ENCODE results near the gene SEMA6B. TPM values are rescaled to one million over a fixed set of nuclear protein-coding genes. Genes with fewer than 3 reads are reported as not detected.

Gene SEMA6B
- total RNA-seq, 1 donor from 2014 or later, result 7.2 TPM

DNA sequence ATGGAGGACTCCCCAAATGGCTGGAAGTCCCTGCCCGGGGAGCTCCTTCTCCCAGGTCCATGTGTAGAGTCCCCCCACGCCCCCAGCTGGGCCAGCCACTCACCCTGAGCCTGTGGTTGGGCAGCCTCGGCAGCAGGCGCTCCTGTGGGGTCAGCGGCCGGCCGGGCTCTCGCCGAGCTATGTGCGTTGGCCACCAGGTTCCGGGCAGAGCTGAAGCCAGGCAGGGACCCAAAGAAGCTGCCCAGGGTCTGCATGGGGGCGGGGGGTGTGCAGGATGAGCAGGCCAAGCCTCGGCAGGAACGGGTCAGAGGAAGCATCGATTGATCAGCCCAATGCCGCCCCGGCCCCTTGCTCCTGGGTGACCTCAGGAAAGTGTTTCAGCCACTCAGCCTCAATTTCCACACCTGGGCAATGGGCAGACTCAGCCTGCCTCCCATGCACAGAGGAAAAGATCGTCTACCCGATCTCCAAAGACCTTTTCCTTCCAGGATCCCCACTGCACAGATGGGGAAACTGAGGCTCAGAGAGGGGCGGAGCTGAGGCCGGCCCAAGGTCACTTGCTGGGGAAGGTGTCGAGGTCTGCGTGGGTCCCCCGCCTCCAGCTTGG, 41.9 kb downstream of the SEMA6B start:
- intact Hi-C loops (cut with DNase I), result no loop called here

GRCh38 chr19:4516939-4517300, 42.6 kb downstream of the SEMA6B start:
- DNase-seq (ENCODE audit: low spot score), result no peak

More for the DNA sequence above, 41.9 kb downstream of the SEMA6B start:
- DNase-seq (ENCODE audit: low spot score), result no peak

GRCh38 chr19:4516199-4516938, 43.1 kb downstream of the SEMA6B start:
- intact Hi-C loops (cut with DNase I), result no loop called here
- no peak for DNase-seq (ENCODE audit: low spot score)

More at GRCh38 chr19:4516939-4517300, 42.6 kb downstream of the SEMA6B start:
- intact Hi-C loops (cut with DNase I), result no loop called here

DNA sequence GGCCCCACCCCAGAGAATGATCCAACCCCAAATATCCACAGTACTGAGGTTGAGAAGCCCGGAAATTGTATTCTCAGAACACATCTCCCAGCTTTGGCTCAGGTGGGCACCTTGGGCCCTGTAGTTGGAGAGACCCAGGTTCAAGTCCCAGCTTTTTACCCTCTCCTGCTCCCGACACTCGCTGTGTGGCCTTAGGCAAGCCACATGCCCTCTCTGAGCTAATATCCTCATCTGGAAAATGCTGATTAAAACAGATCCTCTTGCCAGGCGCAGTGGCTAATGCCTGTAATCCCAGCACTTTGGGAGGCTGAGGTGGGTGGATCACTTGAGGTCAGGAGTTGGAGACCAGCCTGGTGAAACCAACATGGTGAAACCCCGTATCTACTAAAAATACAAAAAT, 43.8 kb downstream of the SEMA6B start:
- intact Hi-C loops (cut with DNase I), result no loop called here
- DNase-seq (ENCODE audit: low spot score), result no peak

DNA sequence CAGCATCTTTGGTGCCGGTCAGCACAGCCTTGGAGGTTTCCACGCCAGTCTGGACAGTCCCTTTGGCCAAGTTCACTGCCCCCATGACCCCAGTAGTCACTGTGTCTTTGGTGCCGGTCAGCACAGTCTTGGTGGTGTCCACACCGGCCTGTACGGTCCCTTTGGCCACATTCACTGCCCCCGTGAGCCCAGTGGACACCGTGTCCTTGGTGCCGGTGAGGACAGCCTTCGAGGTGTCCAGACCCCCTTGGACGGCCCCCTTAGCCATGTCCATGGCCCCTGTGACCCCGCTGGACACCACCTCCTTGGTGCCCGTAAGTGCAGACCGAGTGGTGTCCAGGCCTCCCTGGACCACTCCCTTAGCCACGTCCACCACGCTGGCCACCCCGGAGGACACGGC, 46.2 kb downstream of the SEMA6B start:
- no peak for DNase-seq (ENCODE audit: low spot score)
- intact Hi-C loops (cut with DNase I), result no loop called here

DNA sequence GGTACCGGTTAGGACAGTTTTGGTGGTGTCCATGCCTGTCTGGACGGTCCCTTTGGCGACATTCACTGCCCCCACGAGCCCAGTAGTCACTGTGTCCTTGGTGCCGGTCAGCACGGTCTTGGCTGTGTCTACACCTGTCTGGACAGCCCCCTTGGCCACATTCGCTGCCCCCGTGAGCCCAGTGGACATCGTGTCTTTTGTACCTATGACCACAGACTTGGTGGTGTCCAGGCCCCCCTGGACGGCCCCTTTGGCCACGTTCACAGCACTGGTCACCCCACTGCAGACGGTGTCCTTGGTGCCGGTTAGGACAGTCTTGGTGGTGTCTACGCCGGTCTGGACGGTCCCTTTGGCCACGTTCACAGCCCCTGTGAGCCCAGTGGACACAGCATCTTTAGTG, 47.4 kb downstream of the SEMA6B start:
- intact Hi-C loops (cut with DNase I), result no loop called here
- DNase-seq (ENCODE audit: low spot score), result no peak

GRCh38 chr19:4511300-4512054, 48.0 kb downstream of the SEMA6B start:
- intact Hi-C loops (cut with DNase I), result no loop called here
- DNase-seq (ENCODE audit: low spot score), result no peak

GRCh38 chr19:4510435-4511255, 48.8 kb downstream of the SEMA6B start:
- no peak for DNase-seq (ENCODE audit: low spot score)
- intact Hi-C loops (cut with DNase I), result no loop called here

DNA sequence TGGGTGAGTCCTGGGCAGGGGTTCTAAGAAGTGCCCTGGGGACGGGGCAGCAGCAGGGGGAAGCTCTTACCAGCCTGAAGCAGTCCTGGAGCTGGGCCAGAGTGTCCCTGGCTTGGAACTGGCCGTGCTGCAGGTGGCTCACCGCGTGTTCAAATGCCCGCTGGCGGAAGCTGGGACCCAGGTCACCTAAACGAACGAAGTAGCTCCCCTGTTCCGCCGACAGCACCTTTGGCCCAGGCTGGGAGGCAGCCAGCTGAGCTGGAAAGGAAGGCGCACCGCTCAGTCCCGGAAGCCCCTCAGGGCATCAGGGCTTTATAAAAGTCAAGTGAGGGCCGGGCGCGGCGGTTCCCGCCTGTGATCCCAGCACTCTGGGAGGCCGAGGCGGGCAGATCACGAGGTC, 50.8 kb downstream of the SEMA6B start:
- intact Hi-C loops (cut with DNase I), result no loop called here
- DNase-seq (ENCODE audit: low spot score), result no peak

DNA sequence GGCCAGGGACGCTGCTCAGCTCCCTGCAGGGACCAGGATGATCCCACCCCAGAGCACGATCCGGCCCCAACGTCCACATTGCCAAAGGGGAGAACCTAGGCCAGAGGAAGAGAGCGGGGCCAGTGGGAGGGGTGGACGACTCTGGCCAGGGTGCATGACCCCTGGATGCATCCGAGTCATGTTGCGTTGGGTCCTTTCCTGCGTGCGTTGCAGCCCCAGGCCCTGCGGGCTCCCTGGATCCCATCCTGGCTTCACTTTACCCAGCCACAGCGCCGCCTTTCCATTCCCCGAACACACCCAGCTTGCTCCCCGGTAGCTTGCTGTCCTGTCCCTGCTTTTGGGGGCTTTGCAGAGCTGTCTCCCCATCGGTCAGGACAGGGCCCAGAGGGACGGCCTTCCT, 51.7 kb downstream of the SEMA6B start:
- no peak for DNase-seq (ENCODE audit: low spot score)
- intact Hi-C loops (cut with DNase I), result no loop called here

GRCh38 chr19:4507150-4507452, 52.4 kb downstream of the SEMA6B start:
- intact Hi-C loops (cut with DNase I), result no loop called here
- no peak for DNase-seq (ENCODE audit: low spot score)

GRCh38 chr19:4506449-4507149, 52.9 kb downstream of the SEMA6B start:
- intact Hi-C loops (cut with DNase I), result no loop called here
- no peak for DNase-seq (ENCODE audit: low spot score)

DNA sequence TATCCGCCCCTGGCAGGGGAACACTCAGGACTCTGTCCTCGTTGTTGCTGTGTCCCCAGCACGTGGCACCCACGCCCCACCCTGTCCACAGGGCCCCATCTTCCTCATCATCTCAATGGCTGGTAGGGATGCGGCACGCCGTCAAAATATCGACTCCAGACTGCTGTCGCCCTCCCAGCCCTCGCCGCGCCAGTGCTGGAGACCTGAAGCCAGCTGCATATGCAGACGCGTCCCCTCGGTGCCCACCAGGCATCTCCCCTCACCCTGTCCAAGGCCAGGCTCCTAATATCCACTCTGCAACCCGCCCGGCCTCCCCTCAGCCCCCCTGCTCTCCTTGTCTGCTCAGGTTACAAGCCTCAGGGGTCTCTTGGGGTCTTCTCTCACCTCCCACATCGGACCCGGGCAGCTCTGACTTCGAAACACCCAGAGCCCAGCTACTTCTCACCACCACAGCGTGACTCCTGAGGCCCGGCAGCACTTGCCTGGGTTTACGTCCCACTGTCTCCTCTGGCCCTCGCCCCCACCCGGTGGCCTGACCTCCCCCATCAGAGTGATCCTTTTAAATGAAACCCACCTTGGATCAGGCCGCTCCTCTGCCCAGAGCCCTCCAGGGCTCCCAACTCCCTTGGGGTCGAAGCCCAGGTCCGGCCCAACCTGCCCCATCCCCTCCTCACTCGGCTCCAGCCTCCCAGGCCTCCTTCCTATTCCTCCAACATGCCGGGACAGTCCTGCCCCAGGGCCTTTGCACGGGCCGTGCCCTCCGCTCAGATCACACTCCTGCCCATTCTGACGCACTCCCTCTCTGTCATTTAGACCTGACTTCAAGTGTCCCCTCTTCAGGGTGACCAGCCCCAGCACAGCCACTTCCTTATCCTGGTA, 53.7 kb downstream of the SEMA6B start:
- intact Hi-C loops (cut with DNase I), result no loop called here
- DNase-seq (ENCODE audit: low spot score), result no peak

DNA sequence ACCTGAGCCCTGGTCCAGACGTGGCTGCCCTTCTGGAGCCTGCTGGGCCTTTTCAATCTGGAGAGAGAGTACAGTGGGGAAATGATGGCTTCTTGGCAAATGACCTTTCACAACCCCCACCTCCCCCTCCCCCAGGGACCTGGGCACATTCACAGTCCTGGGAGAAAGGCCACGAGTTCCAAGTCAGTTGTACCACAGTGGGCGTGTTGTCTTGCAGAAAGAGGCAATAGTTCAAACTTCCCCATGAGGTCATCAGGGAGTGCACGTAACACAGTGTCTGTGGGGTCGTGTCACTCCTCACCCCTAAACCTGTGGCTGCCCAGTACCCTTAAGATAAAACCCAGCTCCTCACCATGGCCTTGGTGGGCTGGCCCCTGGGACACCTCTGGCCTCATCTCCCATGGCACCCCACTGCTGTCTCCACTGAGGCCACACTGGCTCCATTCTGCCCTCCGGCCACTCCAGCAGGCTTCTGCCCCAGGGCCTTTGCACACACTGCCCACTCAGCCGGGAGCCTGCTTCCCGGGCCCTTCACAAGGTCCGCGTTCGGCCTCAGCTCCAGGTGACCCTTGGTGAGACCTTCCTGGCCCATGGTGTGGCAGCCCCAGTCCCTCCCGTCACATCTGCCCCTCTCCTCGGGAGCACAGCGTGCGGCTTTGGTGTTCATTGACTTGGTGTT, 54.5 kb downstream of the SEMA6B start:
- intact Hi-C loops (cut with DNase I), result no loop called here
- DNase-seq (ENCODE audit: low spot score), result no peak

GRCh38 chr19:4504297-4504701, 55.2 kb downstream of the SEMA6B start:
- no peak for DNase-seq (ENCODE audit: low spot score)
- intact Hi-C loops (cut with DNase I), result no loop called here

DNA sequence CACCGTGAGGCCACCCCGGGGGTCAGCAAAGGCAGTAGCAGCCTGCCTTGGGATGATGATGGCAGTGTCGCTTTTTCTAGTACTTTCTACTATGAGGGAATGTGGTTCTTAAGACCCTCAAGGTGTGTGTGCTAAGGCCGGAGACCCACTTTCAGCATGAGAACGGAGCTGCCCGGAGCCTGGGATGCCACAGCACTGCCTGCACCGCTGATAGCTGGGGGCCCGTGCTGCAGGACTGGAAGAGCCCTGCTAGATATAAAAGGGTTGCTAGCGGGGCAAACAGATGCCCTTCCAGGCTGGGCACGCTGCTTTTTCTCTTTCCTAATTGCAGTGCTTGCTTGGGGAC, 55.7 kb downstream of the SEMA6B start:
- DNase-seq (ENCODE audit: low spot score), result no peak
- intact Hi-C loops (cut with DNase I), result no loop called here

DNA sequence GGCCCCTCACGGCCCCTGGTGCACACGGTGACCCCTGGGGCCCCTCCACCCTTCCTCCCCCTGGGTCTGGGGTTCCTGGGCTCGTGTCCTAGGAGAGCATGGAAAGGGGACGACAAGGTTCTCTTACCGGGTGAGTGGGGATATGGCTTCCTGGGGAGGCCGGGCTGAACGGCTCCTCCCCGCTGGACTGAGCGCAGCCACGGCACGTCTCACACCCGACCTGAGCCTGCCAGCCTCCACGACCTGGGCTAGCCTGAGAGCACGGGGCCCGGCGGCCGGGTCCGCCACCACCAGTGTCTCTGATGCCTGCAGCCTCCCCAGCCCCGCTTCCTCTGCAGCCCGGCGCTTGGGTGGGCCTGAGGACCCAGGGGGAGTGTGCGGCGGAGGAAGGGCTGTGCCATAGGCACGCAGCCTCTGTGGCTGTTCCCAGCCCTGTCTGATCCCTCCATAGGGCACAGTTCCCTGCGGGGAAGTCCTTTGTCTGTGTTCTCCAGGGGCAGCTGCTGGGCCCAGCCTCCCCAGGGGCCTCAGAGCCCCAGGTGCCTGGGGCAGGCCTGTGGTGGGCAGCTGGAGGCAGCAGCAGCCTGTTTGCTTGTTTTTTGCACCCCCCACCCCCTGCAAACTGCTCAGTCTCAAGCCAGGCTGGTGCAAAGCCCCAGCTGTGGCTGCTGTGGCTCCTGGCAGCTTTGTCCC, 56.2 kb downstream of the SEMA6B start:
- no peak for DNase-seq (ENCODE audit: low spot score)
- intact Hi-C loops (cut with DNase I), result no loop called here
